Stimulated activated CD4-positive, alpha-beta T cell treated with anti-CD3 and anti-CD28 coated beads, Interleukin-12 subunit alpha, Interleukin-12 subunit beta, amount 100 ng/mL, for 4 hours (primary cell): Measurements from ENCODE around the gene TM2D1.
"Not testable (repeated sequence)": the region's sequence is repeated elsewhere in the genome, so short reads cannot be mapped to it uniquely, and the experiment has no call there.

Experiments used
- DNase-seq: peaks from one replicate; pipeline ENCODE4 v3.0.0-alpha.2; 2020

The TM2D1 gene

GRCh38 chr1:61724813-61725694, at the start of gene TM2D1:
Gene TM2D1 (minus strand): TSS chr1:61725141. CDS start chr1:61725120, 21 bp downstream.
- peak; percentile 76 for DNase-seq

- no peak for DNase-seq
Measured at GRCh38 chr1:61770131-61770530, 45.2 kb upstream of the TM2D1 start.

GRCh38 chr1:61757950-61758349, 33.0 kb upstream of the TM2D1 start:
- DNase-seq: no peak

- DNase-seq: no peak
Measured at GRCh38 chr1:61756773-61757172, 31.8 kb upstream of the TM2D1 start.

GRCh38 chr1:61754545-61754944, 29.6 kb upstream of the TM2D1 start:
- no peak for DNase-seq

- no peak for DNase-seq
Measured at GRCh38 chr1:61753998-61754508, 29.1 kb upstream of the TM2D1 start.

GRCh38 chr1:61752921-61753389, 28.0 kb upstream of the TM2D1 start:
- DNase-seq: no peak

GRCh38 chr1:61749574-61749973, 24.6 kb upstream of the TM2D1 start:
- no peak for DNase-seq

GRCh38 chr1:61748566-61748965, 23.6 kb upstream of the TM2D1 start:
- no peak for DNase-seq

- DNase-seq: no peak
Measured at GRCh38 chr1:61746813-61747212, 21.9 kb upstream of the TM2D1 start.

- DNase-seq: no peak
Measured at GRCh38 chr1:61743716-61744580, 19.0 kb upstream of the TM2D1 start.

GRCh38 chr1:61743431-61743705, 18.4 kb upstream of the TM2D1 start:
- DNase-seq: no peak

- DNase-seq: no peak
Measured at GRCh38 chr1:61742620-61743430, 17.9 kb upstream of the TM2D1 start.

GRCh38 chr1:61741711-61742619, 17.0 kb upstream of the TM2D1 start, which contains the start of gene PATJ:
Gene PATJ (plus strand): TSS chr1:61742480. CDS start chr1:61762893, 20,413 bp downstream.
- DNase-seq: peak; percentile 57

- DNase-seq: no peak
Measured at GRCh38 chr1:61740751-61741700, 16.1 kb upstream of the TM2D1 start.

GRCh38 chr1:61732726-61733125, 7.8 kb upstream of the TM2D1 start:
- no peak for DNase-seq

GRCh38 chr1:61730679-61731078, 5.7 kb upstream of the TM2D1 start:
- not testable (repeated sequence) for DNase-seq

- no peak for DNase-seq
Measured at GRCh38 chr1:61727544-61727943, 2.6 kb upstream of the TM2D1 start.

- no peak for DNase-seq
Measured at GRCh38 chr1:61724506-61724812, 482 bp downstream of the TM2D1 start.

- not testable (repeated sequence) for DNase-seq
Measured at GRCh38 chr1:61718996-61719663, 5.8 kb downstream of the TM2D1 start.
